Heart left ventricle (tissue), 13 donors: ENCODE data around the gene CTPS2.

ENCODE experiments used
- POLR2A ChIP-seq, 2 donors: fragments of 450-650 bp; IDR thresholded peaks; one replicate each; pipeline ENCODE4 v1.6.1; 2017; ENCODE audit warnings: antibody characterized with exemption in 2 of 2, mild to moderate bottlenecking in 2 of 2, moderate library complexity in 2 of 2
- TF ChIP-seq, protein P1 (sequence below), 12 donors: fragments of 200-600 bp; sonication (generic) in 4 of 12; IDR thresholded peaks; one replicate each; pipeline versions ENCODE4 v1.5.0 to v1.8.0; 2018 to 2022; ENCODE audit warnings: antibody characterized with exemption in 12 of 12, mild to moderate bottlenecking in 5 of 12
- donor health status: ischemic (EF 13 %, LVEDD 7.1; RV severe dilation, severe dysfunction).
- donor health status: DM: no; HTN: yes; CAD: no.
- donor health status: DM: no; HTN: no; CAD: no.
- donor health status: ischemic (EF 25% LVEDD 6.9; RV normal size, moderate dysfunction).
- donor health status: ischemic (EF 25% LVEDD 5.7; RV mildly dilated, moderate dysfunction).
- donor health status: ischemic (EF 35%, LVEDD 5.7; RV mildly dilated, moderate dysfunction).
- donor health status: nonischemic (EF 11% LVEDD 7.7; RV severe dilation, severe dysfunction).
- donor health status: DM: yes; HTN: yes; CAD: no.
- donor health status: PGD.
- donor health status: ischemic (EF 29% LVEDD 5.4; RV normal size, mild dysfunction).
- donor health status: nonischemic (EF 23%, LVEDD 6.1; RV moderate dilation, normal function).

- TF ChIP-seq, protein P1, sequence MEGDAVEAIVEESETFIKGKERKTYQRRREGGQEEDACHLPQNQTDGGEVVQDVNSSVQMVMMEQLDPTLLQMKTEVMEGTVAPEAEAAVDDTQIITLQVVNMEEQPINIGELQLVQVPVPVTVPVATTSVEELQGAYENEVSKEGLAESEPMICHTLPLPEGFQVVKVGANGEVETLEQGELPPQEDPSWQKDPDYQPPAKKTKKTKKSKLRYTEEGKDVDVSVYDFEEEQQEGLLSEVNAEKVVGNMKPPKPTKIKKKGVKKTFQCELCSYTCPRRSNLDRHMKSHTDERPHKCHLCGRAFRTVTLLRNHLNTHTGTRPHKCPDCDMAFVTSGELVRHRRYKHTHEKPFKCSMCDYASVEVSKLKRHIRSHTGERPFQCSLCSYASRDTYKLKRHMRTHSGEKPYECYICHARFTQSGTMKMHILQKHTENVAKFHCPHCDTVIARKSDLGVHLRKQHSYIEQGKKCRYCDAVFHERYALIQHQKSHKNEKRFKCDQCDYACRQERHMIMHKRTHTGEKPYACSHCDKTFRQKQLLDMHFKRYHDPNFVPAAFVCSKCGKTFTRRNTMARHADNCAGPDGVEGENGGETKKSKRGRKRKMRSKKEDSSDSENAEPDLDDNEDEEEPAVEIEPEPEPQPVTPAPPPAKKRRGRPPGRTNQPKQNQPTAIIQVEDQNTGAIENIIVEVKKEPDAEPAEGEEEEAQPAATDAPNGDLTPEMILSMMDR (IDR thresholded peaks at IDR 0.05): no peak
- TF ChIP-seq POLR2A (IDR thresholded peaks at IDR 0.05): no peak
These were observed 13.1 kb downstream of the CTPS2 start for GRCh38 chrX:16699389-16699788.
